ENCODE data around the gene USP20.
"Not testable (repeated sequence)": the region's sequence is repeated elsewhere in the genome, so short reads cannot be mapped to it uniquely, and the experiment has no call there.

DNA sequence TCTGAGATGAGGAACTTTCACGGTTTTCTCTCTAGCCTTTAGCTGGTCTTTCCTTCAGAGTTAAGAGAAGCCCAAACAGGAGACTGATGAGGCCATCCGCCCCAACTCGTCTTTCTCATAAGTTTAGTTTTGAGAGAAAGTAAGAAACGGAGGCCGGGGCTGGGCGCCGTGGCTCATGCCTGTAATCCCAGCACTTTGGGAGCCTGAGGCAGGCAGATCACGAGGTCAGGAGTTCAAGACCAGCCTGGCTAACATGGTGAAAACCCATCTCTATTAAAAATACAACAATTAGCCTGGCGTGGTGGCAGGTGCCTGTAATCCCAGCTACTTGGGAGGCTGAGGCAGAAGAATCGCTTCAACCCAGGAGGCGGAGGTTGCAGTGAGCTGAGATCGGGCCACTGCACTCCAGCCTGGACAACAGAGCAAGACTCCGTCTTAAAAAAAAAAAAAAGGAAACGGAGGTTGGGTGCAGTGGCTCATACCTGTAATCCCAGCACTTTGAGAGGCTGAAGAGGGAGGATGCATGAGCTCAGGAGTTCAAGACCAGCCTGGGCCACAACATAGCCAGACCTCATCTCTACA, 55.6 kb downstream of the USP20 start:
- TF ChIP-seq, protein P1, sequence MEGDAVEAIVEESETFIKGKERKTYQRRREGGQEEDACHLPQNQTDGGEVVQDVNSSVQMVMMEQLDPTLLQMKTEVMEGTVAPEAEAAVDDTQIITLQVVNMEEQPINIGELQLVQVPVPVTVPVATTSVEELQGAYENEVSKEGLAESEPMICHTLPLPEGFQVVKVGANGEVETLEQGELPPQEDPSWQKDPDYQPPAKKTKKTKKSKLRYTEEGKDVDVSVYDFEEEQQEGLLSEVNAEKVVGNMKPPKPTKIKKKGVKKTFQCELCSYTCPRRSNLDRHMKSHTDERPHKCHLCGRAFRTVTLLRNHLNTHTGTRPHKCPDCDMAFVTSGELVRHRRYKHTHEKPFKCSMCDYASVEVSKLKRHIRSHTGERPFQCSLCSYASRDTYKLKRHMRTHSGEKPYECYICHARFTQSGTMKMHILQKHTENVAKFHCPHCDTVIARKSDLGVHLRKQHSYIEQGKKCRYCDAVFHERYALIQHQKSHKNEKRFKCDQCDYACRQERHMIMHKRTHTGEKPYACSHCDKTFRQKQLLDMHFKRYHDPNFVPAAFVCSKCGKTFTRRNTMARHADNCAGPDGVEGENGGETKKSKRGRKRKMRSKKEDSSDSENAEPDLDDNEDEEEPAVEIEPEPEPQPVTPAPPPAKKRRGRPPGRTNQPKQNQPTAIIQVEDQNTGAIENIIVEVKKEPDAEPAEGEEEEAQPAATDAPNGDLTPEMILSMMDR (conservative IDR thresholded peaks at IDR 0.05; ENCODE audit: low read length): not testable (repeated sequence)
- not testable (repeated sequence) for TF ChIP-seq EZH2phosphoT487 (IDR thresholded peaks at IDR 0.05; ENCODE audit: borderline replicate concordance, low read depth, low read length)

Measured in OCI-LY7 (cell line).